ENCODE data around the gene NTRK1. TPM values are rescaled to one million over a fixed set of nuclear protein-coding genes. Genes with fewer than 3 reads are reported as not detected.

The NTRK1 gene
- total and polyA plus RNA-seq, 2 of the 13 experiments (the other 11 are each of a cell fraction or from before 2014, with no cell fraction given), result not detected

DNA sequence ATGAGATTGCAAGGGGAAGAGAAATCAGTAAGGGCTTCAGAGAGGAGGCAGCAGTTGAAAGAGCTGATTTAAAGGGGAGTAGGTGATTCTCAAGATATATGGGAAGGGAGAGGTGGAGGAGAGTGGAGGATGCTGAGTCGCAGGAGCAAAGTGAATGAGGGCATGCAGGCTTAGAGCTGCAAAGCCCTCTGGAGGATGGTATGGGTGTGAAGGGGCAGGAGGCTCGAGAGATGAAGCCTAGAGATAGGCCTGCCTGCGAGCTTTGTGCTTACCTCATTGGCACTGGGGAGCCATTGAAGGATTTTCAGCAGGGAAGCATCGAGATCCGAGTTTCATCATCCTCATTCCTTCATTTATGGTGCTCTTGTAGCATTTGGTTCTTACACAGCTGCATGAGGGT, 28.2 kb upstream of the NTRK1 start:
- POLR2A ChIA-PET, result no interaction called here
- Histone ChIP-seq H4K20me1 (ENCODE audit: insufficient read depth, low read length) (no peaks in the 10 kb centered on the region), H3K27ac (ENCODE audit: extremely low read length, insufficient read depth, low read length) (no peak overlapping the region), H3K79me2 (ENCODE audit: insufficient read depth, low read length) (no peaks in the 10 kb centered on the region), H3K9ac (ENCODE audit: insufficient read depth, low read depth, low read length) (no peak overlapping the region), H3K9me3 (ENCODE audit: low read length) (no peaks in the 10 kb centered on the region), H3K27me3 (ENCODE audit: control insufficient read depth in 1 of 2, insufficient read depth in 2 of 2, low read length in 2 of 2) (peaks cover 2 to 45% of the 10 kb centered on the region in 2 experiments; a peak in 2 of 5 replicates), H3K4me2 (ENCODE audit: low read depth, low read length) (no peak overlapping the region), H3K4me1 (ENCODE audit: insufficient read depth, low read length) (peaks cover 13% of the 10 kb centered on the region), H3K36me3 (replicated peaks in 1 of 2; ENCODE audit: control insufficient read depth in 1 of 2, insufficient read depth in 2 of 2, low read length in 2 of 2) (no peaks in the 10 kb centered on the region), H2AFZ (ENCODE audit: low read length) (no peak overlapping the region), H3K4me3 (replicated peaks in 1 of 3; ENCODE audit: insufficient read depth in 1 of 3, low read depth in 2 of 3, low read length in 3 of 3) (no peak overlapping the region)
- in situ Hi-C loops (cut with HindIII; ENCODE audit: extremely low pct_ligation_motif_present, low pct_unique_long_range_greater_than_20kb), result no loop called here
- DNase-seq (ENCODE audit: low spot score), result no peak
- CTCF ChIA-PET (ENCODE audit: low intra/inter-chr PET ratio, low total read pairs), result no interaction called here
- BruUV-seq (replicated peaks), result no TSS peak
- no peak for FAIRE-seq
- 0% methylated on average over 5 of the region's 5 CpGs for WGBS (ENCODE audit: low lambda C conversion rate)
- ATAC-seq, result peak; percentile 42; the same call in 2 of the 3 replicates
- intact Hi-C loops (cut with micrococcal nuclease; ENCODE audit: unreplicated experiment), result no loop called here
- TF ChIP-seq TEAD3 (CRISPR knock-in tag; optimal IDR thresholded peaks at IDR 0.05; ENCODE audit: borderline replicate concordance) (peak; percentile 39), NCOA5 (CRISPR knock-in tag; IDR thresholded peaks at IDR 0.05) (no peak)

GRCh38 chr1:156833603-156834002, 27.1 kb upstream of the NTRK1 start:
- intact Hi-C loops (cut with micrococcal nuclease; ENCODE audit: unreplicated experiment), result no loop called here
- H3K9me3 ChIP-seq (ENCODE audit: low read length), result no peaks in the 10 kb centered on the region
- no peak overlapping the region for H3K27ac ChIP-seq (ENCODE audit: extremely low read length, insufficient read depth, low read length)
- ChIA-PET POLR2A (no interaction called here), CTCF (ENCODE audit: low intra/inter-chr PET ratio, low total read pairs) (no interaction called here)
- 0% methylated on average over 2 of the region's 2 CpGs for WGBS (ENCODE audit: low lambda C conversion rate)
- BruUV-seq (replicated peaks), result no TSS peak
- no peak overlapping the region for H3K4me2 ChIP-seq (ENCODE audit: low read depth, low read length)
- peaks cover 0 to 41% of the 10 kb centered on the region in 2 experiments; a peak in 2 of 5 replicates for H3K27me3 ChIP-seq (ENCODE audit: control insufficient read depth in 1 of 2, insufficient read depth in 2 of 2, low read length in 2 of 2)
- no peaks in the 10 kb centered on the region for H3K36me3 ChIP-seq (replicated peaks in 1 of 2; ENCODE audit: control insufficient read depth in 1 of 2, insufficient read depth in 2 of 2, low read length in 2 of 2)
- H3K9ac ChIP-seq (ENCODE audit: insufficient read depth, low read depth, low read length), result no peak overlapping the region
- peaks cover 13% of the 10 kb centered on the region for H3K4me1 ChIP-seq (ENCODE audit: insufficient read depth, low read length)
- no peaks in the 10 kb centered on the region for H4K20me1 ChIP-seq (ENCODE audit: insufficient read depth, low read length)
- TF ChIP-seq GABPA (IDR thresholded peaks at IDR 0.05; ENCODE audit: low read depth, low read length), result no peak
- TF ChIP-seq GABPA (CRISPR knock-in tag; IDR thresholded peaks at IDR 0.05; ENCODE audit: low read depth), result no peak
- no peak for TF ChIP-seq ZNF501 (CRISPR knock-in tag; IDR thresholded peaks at IDR 0.05)
- no peak for TF ChIP-seq GABPB1 (CRISPR knock-in tag; IDR thresholded peaks at IDR 0.05)
- no peak for TF ChIP-seq KAT8 (CRISPR knock-in tag; IDR thresholded peaks at IDR 0.05)
- TF ChIP-seq SP4 (CRISPR knock-in tag; IDR thresholded peaks at IDR 0.05), result no peak
- no peak for TF ChIP-seq HOXA5 (CRISPR knock-in tag; IDR thresholded peaks at IDR 0.05)
- TF ChIP-seq ZNF543 (CRISPR knock-in tag; IDR thresholded peaks at IDR 0.05), result no peak
- no peak for TF ChIP-seq ETV6 (CRISPR knock-in tag; conservative IDR thresholded peaks at IDR 0.05)
- no peak for TF ChIP-seq NR2F6 (IDR thresholded peaks at IDR 0.05)
- TF ChIP-seq NR2F6 (CRISPR knock-in tag; IDR thresholded peaks at IDR 0.05), result no peak
- no peak for TF ChIP-seq ATM (IDR thresholded peaks at IDR 0.05; ENCODE audit: borderline replicate concordance)
- TF ChIP-seq HMG20A (CRISPR knock-in tag; IDR thresholded peaks at IDR 0.05; ENCODE audit: borderline replicate concordance), result no peak
- TF ChIP-seq MZF1 (CRISPR knock-in tag; IDR thresholded peaks at IDR 0.05; ENCODE audit: borderline replicate concordance), result no peak
- no peak for TF ChIP-seq BHLHE40 (IDR thresholded peaks at IDR 0.05; ENCODE audit: low read length)
- TF ChIP-seq ZUFSP (CRISPR knock-in tag; IDR thresholded peaks at IDR 0.05; ENCODE audit: borderline replicate concordance), result no peak
- no peak for TF ChIP-seq ZNF33A (CRISPR knock-in tag; IDR thresholded peaks at IDR 0.05; ENCODE audit: borderline replicate concordance)
- TF ChIP-seq ZNF468 (CRISPR knock-in tag; IDR thresholded peaks at IDR 0.05), result no peak
- TF ChIP-seq PITX1 (CRISPR knock-in tag; IDR thresholded peaks at IDR 0.05), result no peak
- no peak for TF ChIP-seq ARNTL (CRISPR knock-in tag; IDR thresholded peaks at IDR 0.05)
- TF ChIP-seq SOX6 (IDR thresholded peaks at IDR 0.05), result no peak
- no peak for TF ChIP-seq SOX6 (CRISPR knock-in tag; IDR thresholded peaks at IDR 0.05)
- FAIRE-seq (no peak), ATAC-seq (no peak), DNase-seq (ENCODE audit: low spot score) (no peak)
- no peak overlapping the region for H2AFZ ChIP-seq (ENCODE audit: low read length)
- H3K4me3 ChIP-seq (replicated peaks in 1 of 3; ENCODE audit: insufficient read depth in 1 of 3, low read depth in 2 of 3, low read length in 3 of 3), result no peak overlapping the region
- in situ Hi-C loops (cut with HindIII; ENCODE audit: extremely low pct_ligation_motif_present, low pct_unique_long_range_greater_than_20kb), result no loop called here
- H3K79me2 ChIP-seq (ENCODE audit: insufficient read depth, low read length), result no peaks in the 10 kb centered on the region

Measured in HepG2 (cell line).